WERI-Rb-1 (cell line): ENCODE data around the gene ITGA11.

ENCODE experiments used
- DNase-seq: peaks from one replicate; pipeline ENCODE4 v3.0.0-alpha.2; 2020
- H3K27ac ChIP-seq: fragments of 250-450 bp; sonication (Bioruptor Pico); 2 replicates; pipeline ENCODE4 v1.5.1; 2020; ENCODE audit warnings: mild to moderate bottlenecking, moderate library complexity
- H3K27me3 ChIP-seq: fragments of 250-450 bp; sonication (Bioruptor Pico); 2 replicates; pipeline ENCODE4 v1.5.1; 2021; ENCODE audit warnings: mild to moderate bottlenecking, low read depth, moderate library complexity; ENCODE audit not compliant: insufficient read depth, severe bottlenecking
- H3K36me3 ChIP-seq: fragments of 250-450 bp; sonication (Bioruptor Pico); 2 replicates; pipeline ENCODE4 v1.5.1; 2020; ENCODE audit warnings: mild to moderate bottlenecking, moderate library complexity
- H3K4me3 ChIP-seq: 2 replicates; pipeline ENCODE4 v1.5.1; 2011; ENCODE audit warnings: low read depth, mild to moderate bottlenecking, control low read depth, low read length
- H3K9me3 ChIP-seq: fragments of 250-450 bp; sonication (Bioruptor Pico); 2 replicates; pipeline ENCODE4 v1.5.1; 2021; ENCODE audit warnings: mild to moderate bottlenecking, moderate library complexity; ENCODE audit not compliant: severe bottlenecking
- TF ChIP-seq, protein P1 (sequence below): IDR thresholded peaks from 2 replicates; pipeline ENCODE4 v1.5.1; 2011; ENCODE audit warnings: low read depth, mild to moderate bottlenecking, control low read depth, inconsistent platforms, low read length

ITGA11 gene

GRCh38 chr15:68333775-68334470, 98.0 kb downstream of the ITGA11 start:
- H3K27ac ChIP-seq, result no peak overlapping the region
- TF ChIP-seq, protein P1, sequence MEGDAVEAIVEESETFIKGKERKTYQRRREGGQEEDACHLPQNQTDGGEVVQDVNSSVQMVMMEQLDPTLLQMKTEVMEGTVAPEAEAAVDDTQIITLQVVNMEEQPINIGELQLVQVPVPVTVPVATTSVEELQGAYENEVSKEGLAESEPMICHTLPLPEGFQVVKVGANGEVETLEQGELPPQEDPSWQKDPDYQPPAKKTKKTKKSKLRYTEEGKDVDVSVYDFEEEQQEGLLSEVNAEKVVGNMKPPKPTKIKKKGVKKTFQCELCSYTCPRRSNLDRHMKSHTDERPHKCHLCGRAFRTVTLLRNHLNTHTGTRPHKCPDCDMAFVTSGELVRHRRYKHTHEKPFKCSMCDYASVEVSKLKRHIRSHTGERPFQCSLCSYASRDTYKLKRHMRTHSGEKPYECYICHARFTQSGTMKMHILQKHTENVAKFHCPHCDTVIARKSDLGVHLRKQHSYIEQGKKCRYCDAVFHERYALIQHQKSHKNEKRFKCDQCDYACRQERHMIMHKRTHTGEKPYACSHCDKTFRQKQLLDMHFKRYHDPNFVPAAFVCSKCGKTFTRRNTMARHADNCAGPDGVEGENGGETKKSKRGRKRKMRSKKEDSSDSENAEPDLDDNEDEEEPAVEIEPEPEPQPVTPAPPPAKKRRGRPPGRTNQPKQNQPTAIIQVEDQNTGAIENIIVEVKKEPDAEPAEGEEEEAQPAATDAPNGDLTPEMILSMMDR, result no peak
- H3K4me3 ChIP-seq, result no peak overlapping the region
- no peaks in the 10 kb centered on the region for H3K36me3 ChIP-seq
- H3K9me3 ChIP-seq, result no peaks in the 10 kb centered on the region
- no peaks in the 10 kb centered on the region for H3K27me3 ChIP-seq
- no peak for DNase-seq

DNA sequence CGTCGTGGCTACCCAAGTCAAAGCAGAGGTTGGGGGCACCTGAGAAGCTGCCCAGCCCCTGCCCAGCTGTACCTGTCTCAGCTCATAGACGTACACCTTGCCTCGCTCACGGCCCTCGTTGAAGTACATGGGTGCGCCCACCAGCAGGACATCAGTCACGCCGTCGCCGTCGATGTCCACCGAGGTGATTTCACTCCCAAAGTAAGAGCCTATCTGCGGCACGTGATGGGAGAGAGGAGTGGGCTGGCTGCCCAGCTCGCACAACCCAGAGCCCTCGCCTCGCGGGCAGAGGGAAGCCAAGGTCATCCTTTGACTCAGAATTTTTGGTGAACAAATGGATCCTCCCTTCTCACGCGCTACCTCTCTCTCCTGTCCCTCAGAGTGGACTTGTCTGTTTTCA, 99.7 kb downstream of the ITGA11 start:
- TF ChIP-seq, protein P1, result no peak
- no peak for DNase-seq
- Histone ChIP-seq H3K4me3 (no peak overlapping the region), H3K27ac (no peak overlapping the region), H3K9me3 (no peaks in the 10 kb centered on the region), H3K27me3 (no peaks in the 10 kb centered on the region), H3K36me3 (no peaks in the 10 kb centered on the region)

- Histone ChIP-seq H3K4me3 (no peak overlapping the region), H3K9me3 (no peaks in the 10 kb centered on the region), H3K27ac (no peak overlapping the region), H3K27me3 (no peaks in the 10 kb centered on the region), H3K36me3 (no peaks in the 10 kb centered on the region)
- TF ChIP-seq, protein P1, result no peak
- DNase-seq, result no peak
Measured at GRCh38 chr15:68330901-68331300, 101.1 kb downstream of the ITGA11 start.

GRCh38 chr15:68330416-68330815, 101.5 kb downstream of the ITGA11 start:
- DNase-seq, result no peak
- Histone ChIP-seq H3K27me3 (no peaks in the 10 kb centered on the region), H3K9me3 (no peaks in the 10 kb centered on the region), H3K36me3 (no peaks in the 10 kb centered on the region), H3K27ac (no peak overlapping the region), H3K4me3 (no peak overlapping the region)
- TF ChIP-seq, protein P1, result no peak

- Histone ChIP-seq H3K9me3 (no peaks in the 10 kb centered on the region), H3K4me3 (no peak overlapping the region), H3K36me3 (no peaks in the 10 kb centered on the region), H3K27ac (no peak overlapping the region), H3K27me3 (no peaks in the 10 kb centered on the region)
- TF ChIP-seq, protein P1, result no peak
- DNase-seq, result no peak
Measured at GRCh38 chr15:68328964-68329363, 103.0 kb downstream of the ITGA11 start.

DNA sequence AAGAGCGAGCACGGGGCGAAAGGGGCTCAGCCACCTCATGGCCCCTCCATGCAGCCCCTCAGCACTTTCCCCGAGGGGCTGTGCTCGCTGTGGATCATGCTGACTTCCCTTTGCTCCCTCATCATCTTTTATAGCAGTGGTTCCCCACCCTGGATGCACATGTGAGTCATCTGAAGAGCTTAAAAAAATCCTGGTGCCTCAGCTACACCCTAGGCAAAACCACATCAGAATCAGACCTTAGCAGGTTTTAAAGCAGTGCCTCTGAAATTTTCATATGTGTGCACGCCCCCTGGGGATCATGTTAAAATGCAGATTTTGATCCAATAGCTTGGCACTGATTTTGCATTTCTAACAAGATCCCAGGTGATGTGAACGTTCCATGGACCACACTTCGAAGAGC, 103.5 kb downstream of the ITGA11 start:
- H3K27ac ChIP-seq, result no peak overlapping the region
- DNase-seq, result no peak
- H3K27me3 ChIP-seq, result no peaks in the 10 kb centered on the region
- no peaks in the 10 kb centered on the region for H3K36me3 ChIP-seq
- TF ChIP-seq, protein P1, result no peak
- H3K4me3 ChIP-seq, result no peak overlapping the region
- no peaks in the 10 kb centered on the region for H3K9me3 ChIP-seq
